HUDEP-2 (cell line): Measurements from ENCODE around the gene DPY30.

Experiments
- DNase-seq, 76 experiments: peaks; one replicate each; lab custom pipeline; 2025; ENCODE audit not compliant: unreplicated experiment in 76 of 76; lab: John Stamatoyannopoulos, UW

DPY30 gene

DNA sequence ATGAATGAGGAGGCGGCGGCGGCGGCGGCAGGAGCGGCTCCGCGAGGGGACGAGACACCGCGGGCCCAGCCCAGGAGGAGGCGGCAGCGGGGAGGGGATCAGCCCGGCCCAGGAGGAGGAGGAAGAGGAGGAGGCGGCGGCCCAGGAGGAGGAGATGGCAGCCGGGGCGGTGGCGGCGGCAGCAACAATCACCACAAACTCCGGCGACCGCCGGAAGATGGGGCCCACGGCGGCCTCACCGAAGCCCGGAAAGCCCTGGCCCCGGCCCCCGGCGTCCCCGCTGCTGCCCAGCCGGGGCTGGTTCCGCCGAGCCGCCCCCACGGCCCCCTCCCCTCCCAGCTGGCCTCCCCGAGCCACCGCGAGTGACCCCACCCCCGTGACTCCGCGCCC is 29.3 kb downstream of the DPY30 start:
- DNase-seq, result peak in 50 of 76 experiments; percentile 12 to 78 (median 56)

GRCh38 chr2:32009516-32010256 is 29.9 kb downstream of the DPY30 start:
- peak in 22 of 76 experiments; percentile 5 to 52 (median 23) for DNase-seq

GRCh38 chr2:32008805-32009515 is 30.6 kb downstream of the DPY30 start:
- peak in 14 of 76 experiments; percentile 5 to 40 (median 15) for DNase-seq

GRCh38 chr2:32007121-32007391 is 32.5 kb downstream of the DPY30 start:
- DNase-seq, result no peak

DNA sequence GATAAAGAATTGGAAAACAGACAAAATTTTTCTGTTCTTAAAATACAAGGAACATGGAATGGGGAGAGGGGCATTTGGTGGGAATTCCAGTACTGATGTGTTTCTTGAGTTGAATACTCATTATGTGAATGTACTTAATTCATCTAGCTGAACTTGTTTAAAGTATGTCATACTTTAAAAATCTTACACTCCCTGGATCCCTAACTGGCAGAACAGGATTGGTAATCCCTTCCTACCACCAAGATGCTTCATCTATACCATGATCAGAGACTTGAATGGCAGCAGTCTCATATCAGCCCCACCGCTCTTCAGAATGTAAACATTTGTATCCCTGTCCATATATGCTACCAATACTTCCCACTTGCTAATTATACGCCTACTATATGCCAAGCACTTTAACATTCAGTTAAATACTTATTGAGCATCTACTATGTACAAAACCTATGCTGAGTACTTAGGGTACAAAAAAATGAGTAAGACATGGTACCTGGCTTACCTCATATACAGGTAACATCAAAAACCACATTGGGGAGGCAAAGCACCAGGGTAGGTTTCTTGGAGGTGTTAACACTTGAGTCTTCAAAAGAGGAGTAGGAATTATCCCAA is 34.1 kb downstream of the DPY30 start:
- DNase-seq, result no peak

DNA sequence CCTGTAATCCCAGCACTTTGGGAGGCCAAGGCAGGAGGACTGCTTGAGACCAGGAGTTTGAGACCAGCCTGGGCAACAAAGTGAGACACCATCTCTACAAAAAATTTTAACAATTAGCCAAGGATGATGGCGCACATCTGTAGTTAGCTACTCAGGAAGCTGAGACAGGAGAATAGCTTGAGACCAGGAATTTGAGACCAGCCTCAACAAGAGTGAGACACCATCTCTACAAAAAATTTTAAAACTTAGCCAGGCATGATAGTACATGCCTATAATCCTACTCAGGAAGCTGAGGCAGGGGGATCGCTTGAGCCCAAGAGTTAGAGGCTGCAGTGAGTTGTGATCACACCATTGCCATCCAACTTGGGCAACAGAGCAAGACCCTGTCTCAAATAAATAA is 35.8 kb downstream of the DPY30 start:
- DNase-seq, result no peak

GRCh38 chr2:32002406-32002805 is 37.2 kb downstream of the DPY30 start:
- DNase-seq, result no peak

- no peak for DNase-seq
Measured at GRCh38 chr2:31999438-31999837, 40.2 kb downstream of the DPY30 start.

DNA sequence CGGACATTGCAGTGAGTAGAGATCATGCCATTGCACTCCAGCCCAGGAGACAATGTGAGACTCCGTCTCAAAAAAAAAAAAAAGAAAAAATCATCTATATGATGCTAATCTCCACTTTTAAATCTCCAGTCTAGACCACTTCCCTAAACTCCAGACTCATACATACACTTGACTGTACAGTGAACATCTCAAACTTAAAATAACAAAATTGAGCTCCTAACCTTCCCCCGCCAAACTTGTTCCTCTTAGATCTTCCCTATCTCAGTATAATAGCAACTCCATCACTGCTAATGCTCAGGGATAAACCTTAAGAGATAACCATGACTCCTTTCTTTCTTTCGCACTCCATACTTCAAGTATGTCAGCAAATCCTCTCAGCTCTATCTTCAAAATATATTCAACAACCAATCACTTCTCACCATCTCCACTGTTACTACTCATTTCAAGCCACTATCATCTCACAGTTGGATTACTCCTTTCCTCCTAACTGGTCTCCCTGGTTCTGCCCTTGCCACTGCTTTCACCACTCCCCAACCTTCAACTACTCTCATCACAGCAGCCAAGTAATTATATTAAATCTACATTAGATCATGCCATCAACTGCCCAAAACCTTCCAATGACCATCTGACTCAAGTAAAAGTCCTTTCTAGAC is 40.7 kb downstream of the DPY30 start:
- DNase-seq, result no peak

- no peak for DNase-seq
Measured at GRCh38 chr2:31997653-31998052, 42.0 kb downstream of the DPY30 start.

DNA sequence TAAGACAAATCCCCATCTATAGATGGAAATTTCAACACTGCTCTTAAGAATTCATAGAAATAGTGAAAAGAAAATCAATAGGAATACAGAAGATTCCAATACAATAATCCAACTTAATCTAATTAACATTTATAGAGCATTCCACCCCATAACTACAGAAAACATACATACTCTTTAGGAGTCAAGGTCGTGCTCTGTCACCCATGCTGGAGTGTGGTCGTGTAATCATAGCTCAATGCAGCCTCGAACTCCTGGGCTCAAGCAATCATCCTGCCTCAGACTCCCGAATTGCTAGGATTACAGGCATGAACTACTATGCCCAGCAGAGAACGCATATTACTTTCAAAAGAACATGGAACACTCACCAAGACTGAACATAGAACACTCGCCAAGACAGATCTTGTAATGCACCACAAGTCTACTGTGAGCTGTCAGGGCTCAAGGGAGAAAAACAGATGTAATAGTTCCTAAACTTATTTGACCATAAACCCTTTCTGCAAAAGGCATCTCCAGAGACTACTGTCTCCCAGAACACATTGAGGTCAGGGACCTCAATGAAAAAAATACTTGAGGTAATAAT is 42.9 kb downstream of the DPY30 start:
- DNase-seq, result no peak

DNA sequence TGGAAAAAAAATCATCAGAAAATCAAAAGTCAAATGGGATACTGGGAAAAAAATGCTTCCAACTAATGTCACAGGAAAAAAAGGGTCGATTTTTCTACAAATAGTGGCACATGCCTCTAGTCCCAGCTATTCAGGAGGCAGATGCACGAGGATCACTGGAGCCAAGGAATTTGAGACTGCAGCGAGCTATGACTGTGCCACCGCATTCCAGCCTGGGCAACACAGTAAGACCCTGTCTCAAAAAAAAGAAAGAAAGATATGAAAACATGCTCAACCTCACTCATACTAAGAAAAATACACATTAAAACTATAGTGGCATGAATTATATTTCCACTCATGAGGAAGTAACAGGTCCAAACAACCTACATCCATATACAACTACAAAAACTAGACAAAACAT is 46.7 kb downstream of the DPY30 start:
- DNase-seq, result no peak

- peak in 1 of 76 experiments; percentile 1 for DNase-seq
Measured at GRCh38 chr2:31992025-31992579, 47.5 kb downstream of the DPY30 start.

DNA sequence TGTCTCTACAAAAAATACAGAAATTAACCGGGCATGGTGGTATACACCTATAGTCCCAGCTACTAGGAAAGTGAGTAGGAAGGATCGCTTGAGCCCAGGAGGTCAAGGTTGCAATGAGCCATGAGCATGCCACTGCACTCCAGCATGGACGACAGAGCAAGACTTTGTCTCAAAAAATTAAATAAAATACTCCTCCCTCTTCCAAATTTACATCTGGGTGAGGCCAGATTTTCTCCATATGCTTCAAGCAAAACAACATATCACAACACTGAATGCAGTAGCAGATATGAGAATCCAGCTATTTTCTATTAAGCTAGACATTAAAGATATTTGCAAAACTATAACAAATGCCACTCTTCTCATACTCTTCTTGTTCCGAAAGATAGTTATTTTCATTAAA is 49.7 kb downstream of the DPY30 start:
- no peak for DNase-seq

- peak in 8 of 76 experiments; percentile 1 to 22 (median 8) for DNase-seq
Measured at GRCh38 chr2:31987454-31988220, 52.0 kb downstream of the DPY30 start.

DNA sequence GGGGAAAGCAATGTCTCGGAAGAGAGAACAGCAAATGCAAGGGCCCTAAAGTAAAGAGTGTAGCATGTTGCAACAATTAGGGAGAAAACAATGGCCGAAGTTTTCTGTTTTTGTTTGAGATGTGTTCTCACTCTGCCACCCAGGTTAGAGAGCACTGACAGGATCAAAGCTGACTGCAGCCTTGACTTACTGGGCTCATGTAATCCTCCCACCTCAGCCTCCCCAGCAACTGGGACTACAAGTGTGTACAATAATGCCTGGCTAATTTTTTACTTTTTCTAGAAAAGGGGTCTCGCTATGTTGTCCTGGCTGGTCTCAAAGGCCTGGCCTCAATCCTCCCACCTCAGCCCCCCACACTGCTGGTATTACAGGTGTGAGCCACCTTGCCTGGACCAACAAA is 52.7 kb downstream of the DPY30 start:
- DNase-seq, result no peak

DNA sequence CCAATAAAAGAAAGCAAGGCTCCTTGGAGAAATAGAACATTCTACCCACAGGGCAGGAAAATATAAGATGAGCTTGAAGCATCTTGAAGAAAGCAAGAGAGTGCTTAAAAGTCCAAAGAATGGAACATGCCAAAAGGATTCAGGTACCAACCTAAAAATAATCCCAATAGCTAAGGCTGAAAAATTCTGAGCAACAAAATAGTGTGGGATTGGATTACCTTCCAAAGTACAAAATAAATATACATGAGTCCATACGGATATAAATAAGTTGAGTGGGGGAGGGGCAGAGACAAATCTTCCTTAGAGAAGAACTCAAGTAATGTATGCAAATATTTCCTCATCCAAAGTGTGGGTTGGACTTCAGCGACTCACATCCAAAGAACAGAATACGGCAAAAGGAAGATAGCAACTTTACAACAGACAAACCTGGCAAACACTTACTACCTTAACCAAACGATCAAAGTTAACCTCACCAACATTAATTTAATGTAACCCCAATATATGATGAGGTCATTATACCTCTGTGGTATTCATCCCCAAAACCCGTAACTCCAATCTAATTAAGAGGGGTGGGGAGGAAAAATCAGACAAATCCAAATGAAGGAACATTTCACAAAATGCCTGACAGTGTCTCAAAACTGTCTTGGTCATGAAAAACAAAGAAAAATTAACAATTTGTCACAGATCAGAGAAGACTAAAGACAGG is 55.7 kb downstream of the DPY30 start:
- no peak for DNase-seq

DNA sequence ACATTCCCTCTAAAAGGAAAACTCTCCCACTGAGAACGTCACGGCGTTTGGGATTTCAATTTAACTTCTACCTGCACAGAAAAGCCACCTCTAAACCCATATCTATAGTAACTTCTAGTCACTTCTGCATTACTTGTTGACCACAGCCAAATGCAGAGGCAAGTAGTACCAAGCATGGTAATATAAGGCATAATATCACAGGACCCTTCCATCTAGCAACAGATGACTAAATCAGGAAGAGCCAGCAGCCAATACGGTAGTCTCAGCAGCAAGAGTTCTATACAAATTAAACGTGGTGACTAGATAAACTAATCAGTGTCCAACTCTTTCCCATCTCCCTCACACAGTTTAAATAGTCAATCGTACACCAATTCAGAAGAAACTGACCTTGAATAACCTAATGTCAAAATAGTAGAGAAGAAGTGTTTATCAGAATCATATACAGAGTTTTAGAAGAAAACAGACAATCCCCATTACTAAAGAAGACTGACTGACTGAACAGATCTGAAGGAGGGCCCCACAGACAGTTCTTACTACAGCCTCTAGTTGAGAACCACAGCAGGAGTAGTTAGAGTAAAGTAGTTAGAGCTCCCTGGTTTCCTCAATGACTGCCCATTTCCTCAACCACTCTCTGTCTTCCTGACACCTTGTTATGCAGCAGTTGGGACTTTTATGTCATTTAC is 58.8 kb downstream of the DPY30 start:
- peak in 27 of 76 experiments; percentile 1 to 65 (median 30) for DNase-seq

DNA sequence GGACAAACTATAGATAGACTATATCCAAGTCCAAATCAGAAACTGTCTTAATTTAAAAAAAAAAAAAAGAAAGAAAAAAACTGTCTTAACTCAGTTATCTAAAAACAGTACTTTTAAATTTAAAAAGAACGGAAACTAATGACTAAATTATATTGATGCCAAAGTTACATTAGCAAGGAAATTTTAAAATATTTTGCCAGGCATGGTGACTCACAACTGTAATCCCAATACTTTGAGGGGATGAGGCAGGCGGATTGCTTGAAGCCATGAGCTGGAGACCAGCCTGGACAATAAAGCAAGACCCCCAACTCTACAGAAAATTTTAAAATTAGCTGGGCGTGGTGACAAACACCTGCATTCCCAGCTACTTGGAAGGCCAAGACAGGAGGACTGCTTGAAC is 59.6 kb downstream of the DPY30 start:
- no peak for DNase-seq
